ENCODE data around the gene OMA1. TPM values are rescaled to one million over a fixed set of nuclear protein-coding genes. Genes with fewer than 3 reads are reported as not detected.

The OMA1 gene
- total RNA-seq, 1 experiment from 2014 or later = 21.9 TPM

DNA sequence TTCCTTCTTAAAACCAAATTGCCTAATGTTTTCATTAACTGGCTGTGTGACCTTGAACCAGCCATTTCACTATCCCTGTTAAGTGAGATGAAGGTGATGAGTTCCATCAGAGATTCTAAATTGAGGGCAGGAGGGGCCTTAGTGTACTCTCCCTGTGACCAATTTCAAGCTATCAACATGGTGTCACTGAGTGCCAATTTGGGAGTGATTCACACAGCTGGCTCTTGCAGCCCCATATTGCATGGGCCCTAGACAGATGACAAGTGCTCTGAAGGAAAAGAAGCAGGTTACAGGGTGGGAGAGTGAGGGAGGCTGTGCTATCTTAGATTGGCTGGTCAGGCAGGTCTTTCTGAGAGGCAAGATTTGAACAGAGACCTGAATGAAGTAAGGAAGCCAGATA lies 43.5 kb upstream of the OMA1 start:
- Histone ChIP-seq H3K9ac (ENCODE audit: low read length) (no peak overlapping the region), H3K79me2 (ENCODE audit: insufficient read depth, low read length) (no peaks in the 10 kb centered on the region), H3K27me3 (ENCODE audit: insufficient read depth, low read length) (no peaks in the 10 kb centered on the region), H2AFZ (ENCODE audit: low read depth, low read length, poor library complexity, severe bottlenecking) (no peak overlapping the region), H3K4me3 (replicated peaks in 1 of 2; ENCODE audit: low read depth in 1 of 2, low read length in 2 of 2) (no peak overlapping the region), H3K27ac (ENCODE audit: low read depth, low read length) (no peak overlapping the region), H4K20me1 (ENCODE audit: insufficient read depth) (no peaks in the 10 kb centered on the region), H3K4me1 (ENCODE audit: control insufficient read depth in 1 of 2, insufficient read depth in 2 of 2, low read length in 2 of 2) (peaks cover 29 to 47% of the 10 kb centered on the region in 2 experiments), H3K9me3 (ENCODE audit: control insufficient read depth in 1 of 2, insufficient read depth in 1 of 2, low read depth in 1 of 2, low read length in 2 of 2) (no peaks in the 10 kb centered on the region), H3K36me3 (ENCODE audit: control insufficient read depth in 1 of 2, insufficient read depth in 2 of 2, low read length in 2 of 2) (no peaks in the 10 kb centered on the region), H3K9me2 (ENCODE audit: insufficient read depth) (no peaks in the 10 kb centered on the region), H3K4me2 (ENCODE audit: low read length) (no peak overlapping the region)
- no peak for ATAC-seq
- POLR2A ChIA-PET = no interaction called here
- RAD21 ChIA-PET (ENCODE audit: low non-redundant PET in 1 of 2, low total read pairs in 2 of 2, uncharacterized antibody in 2 of 2, unreplicated experiment in 2 of 2) = no interaction called here
- CTCF ChIA-PET = no interaction called here
- no peak for DNase-seq (ENCODE audit: low read depth, low spot score)
- intact Hi-C loops (cut with micrococcal nuclease) = no loop called here
- no peak for TF ChIP-seq RAD21 (IDR thresholded peaks at IDR 0.05; ENCODE audit: low read depth)
- TF ChIP-seq SRF (IDR thresholded peaks at IDR 0.05; ENCODE audit: low read depth) = no peak
- TF ChIP-seq, protein P1, sequence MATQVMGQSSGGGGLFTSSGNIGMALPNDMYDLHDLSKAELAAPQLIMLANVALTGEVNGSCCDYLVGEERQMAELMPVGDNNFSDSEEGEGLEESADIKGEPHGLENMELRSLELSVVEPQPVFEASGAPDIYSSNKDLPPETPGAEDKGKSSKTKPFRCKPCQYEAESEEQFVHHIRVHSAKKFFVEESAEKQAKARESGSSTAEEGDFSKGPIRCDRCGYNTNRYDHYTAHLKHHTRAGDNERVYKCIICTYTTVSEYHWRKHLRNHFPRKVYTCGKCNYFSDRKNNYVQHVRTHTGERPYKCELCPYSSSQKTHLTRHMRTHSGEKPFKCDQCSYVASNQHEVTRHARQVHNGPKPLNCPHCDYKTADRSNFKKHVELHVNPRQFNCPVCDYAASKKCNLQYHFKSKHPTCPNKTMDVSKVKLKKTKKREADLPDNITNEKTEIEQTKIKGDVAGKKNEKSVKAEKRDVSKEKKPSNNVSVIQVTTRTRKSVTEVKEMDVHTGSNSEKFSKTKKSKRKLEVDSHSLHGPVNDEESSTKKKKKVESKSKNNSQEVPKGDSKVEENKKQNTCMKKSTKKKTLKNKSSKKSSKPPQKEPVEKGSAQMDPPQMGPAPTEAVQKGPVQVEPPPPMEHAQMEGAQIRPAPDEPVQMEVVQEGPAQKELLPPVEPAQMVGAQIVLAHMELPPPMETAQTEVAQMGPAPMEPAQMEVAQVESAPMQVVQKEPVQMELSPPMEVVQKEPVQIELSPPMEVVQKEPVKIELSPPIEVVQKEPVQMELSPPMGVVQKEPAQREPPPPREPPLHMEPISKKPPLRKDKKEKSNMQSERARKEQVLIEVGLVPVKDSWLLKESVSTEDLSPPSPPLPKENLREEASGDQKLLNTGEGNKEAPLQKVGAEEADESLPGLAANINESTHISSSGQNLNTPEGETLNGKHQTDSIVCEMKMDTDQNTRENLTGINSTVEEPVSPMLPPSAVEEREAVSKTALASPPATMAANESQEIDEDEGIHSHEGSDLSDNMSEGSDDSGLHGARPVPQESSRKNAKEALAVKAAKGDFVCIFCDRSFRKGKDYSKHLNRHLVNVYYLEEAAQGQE (IDR thresholded peaks at IDR 0.05; ENCODE audit: low read depth) = no peak
- BruUV-seq (replicated peaks) = no TSS peak

DNA sequence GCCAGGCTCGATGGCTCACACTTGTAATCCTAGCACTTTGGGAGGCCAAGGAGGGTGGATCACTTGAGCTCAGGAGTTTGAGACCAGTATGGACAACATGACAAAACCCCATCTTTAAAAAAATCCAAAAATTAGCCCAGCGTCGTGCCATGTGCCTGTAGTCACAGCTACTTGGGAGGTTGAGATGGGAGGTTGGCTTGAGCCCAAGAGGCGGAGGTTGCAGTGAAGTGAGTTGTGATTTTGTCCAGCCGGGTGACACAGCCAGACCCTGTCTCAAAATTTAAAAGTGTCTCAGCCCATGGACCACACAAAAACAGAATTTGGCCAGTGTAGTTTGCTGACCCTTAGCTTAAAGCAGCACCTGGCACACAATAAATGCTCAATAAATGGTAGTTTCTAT lies 41.9 kb upstream of the OMA1 start:
- no peaks in the 10 kb centered on the region for H3K79me2 ChIP-seq (ENCODE audit: insufficient read depth, low read length)
- H3K4me2 ChIP-seq (ENCODE audit: low read length) = no peak overlapping the region
- intact Hi-C loops (cut with micrococcal nuclease) = no loop called here
- no TSS peak for BruUV-seq (replicated peaks)
- no peak overlapping the region for H2AFZ ChIP-seq (ENCODE audit: low read depth, low read length, poor library complexity, severe bottlenecking)
- H3K9me2 ChIP-seq (ENCODE audit: insufficient read depth) = no peaks in the 10 kb centered on the region
- no peak overlapping the region for H3K27ac ChIP-seq (ENCODE audit: low read depth, low read length)
- H4K20me1 ChIP-seq (ENCODE audit: insufficient read depth) = no peaks in the 10 kb centered on the region
- peaks cover 44 to 61% of the 10 kb centered on the region in 2 experiments for H3K4me1 ChIP-seq (ENCODE audit: control insufficient read depth in 1 of 2, insufficient read depth in 2 of 2, low read length in 2 of 2)
- no peak for TF ChIP-seq FOSL1 (IDR thresholded peaks at IDR 0.05; ENCODE audit: low read depth)
- TF ChIP-seq ZNF274 (IDR thresholded peaks at IDR 0.05; ENCODE audit: low read depth, low read length) = no peak
- TF ChIP-seq, protein P2, sequence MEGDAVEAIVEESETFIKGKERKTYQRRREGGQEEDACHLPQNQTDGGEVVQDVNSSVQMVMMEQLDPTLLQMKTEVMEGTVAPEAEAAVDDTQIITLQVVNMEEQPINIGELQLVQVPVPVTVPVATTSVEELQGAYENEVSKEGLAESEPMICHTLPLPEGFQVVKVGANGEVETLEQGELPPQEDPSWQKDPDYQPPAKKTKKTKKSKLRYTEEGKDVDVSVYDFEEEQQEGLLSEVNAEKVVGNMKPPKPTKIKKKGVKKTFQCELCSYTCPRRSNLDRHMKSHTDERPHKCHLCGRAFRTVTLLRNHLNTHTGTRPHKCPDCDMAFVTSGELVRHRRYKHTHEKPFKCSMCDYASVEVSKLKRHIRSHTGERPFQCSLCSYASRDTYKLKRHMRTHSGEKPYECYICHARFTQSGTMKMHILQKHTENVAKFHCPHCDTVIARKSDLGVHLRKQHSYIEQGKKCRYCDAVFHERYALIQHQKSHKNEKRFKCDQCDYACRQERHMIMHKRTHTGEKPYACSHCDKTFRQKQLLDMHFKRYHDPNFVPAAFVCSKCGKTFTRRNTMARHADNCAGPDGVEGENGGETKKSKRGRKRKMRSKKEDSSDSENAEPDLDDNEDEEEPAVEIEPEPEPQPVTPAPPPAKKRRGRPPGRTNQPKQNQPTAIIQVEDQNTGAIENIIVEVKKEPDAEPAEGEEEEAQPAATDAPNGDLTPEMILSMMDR (IDR thresholded peaks at IDR 0.05 in 2 of 3, conservative IDR thresholded peaks at IDR 0.05 in 1 of 3; ENCODE audit: borderline replicate concordance in 1 of 3, insufficient read depth in 1 of 3, low read depth in 2 of 3, low read length in 2 of 3) = no peak
- TF ChIP-seq, protein P1 (IDR thresholded peaks at IDR 0.05; ENCODE audit: low read depth) = no peak
- TF ChIP-seq, protein P3, sequence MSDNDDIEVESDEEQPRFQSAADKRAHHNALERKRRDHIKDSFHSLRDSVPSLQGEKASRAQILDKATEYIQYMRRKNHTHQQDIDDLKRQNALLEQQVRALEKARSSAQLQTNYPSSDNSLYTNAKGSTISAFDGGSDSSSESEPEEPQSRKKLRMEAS (IDR thresholded peaks at IDR 0.05) = no peak
- TF ChIP-seq POLR2A (IDR thresholded peaks at IDR 0.05; ENCODE audit: borderline replicate concordance, extremely low read depth, insufficient read depth, insufficient read length) = no peak
- TF ChIP-seq CBX3 (IDR thresholded peaks at IDR 0.05; ENCODE audit: low read depth) = no peak
- no peak for TF ChIP-seq YY1 (IDR thresholded peaks at IDR 0.05; ENCODE audit: extremely low read depth, insufficient replicate concordance, low read depth, low read length)
- TF ChIP-seq TCF7L2 (IDR thresholded peaks at IDR 0.05; ENCODE audit: borderline replicate concordance, extremely low read depth, insufficient read depth, insufficient read length) = no peak
- H3K9ac ChIP-seq (ENCODE audit: low read length) = no peak overlapping the region
- POLR2A ChIA-PET = no interaction called here
- DNase-seq (ENCODE audit: low read depth, low spot score) = no peak
- CTCF ChIA-PET = no interaction called here
- no peaks in the 10 kb centered on the region for H3K27me3 ChIP-seq (ENCODE audit: insufficient read depth, low read length)
- no peaks in the 10 kb centered on the region for H3K36me3 ChIP-seq (ENCODE audit: control insufficient read depth in 1 of 2, insufficient read depth in 2 of 2, low read length in 2 of 2)
- ATAC-seq = no peak
- no peaks in the 10 kb centered on the region for H3K9me3 ChIP-seq (ENCODE audit: control insufficient read depth in 1 of 2, insufficient read depth in 1 of 2, low read depth in 1 of 2, low read length in 2 of 2)
- RAD21 ChIA-PET (ENCODE audit: low non-redundant PET in 1 of 2, low total read pairs in 2 of 2, uncharacterized antibody in 2 of 2, unreplicated experiment in 2 of 2) = no interaction called here
- no peak overlapping the region for H3K4me3 ChIP-seq (replicated peaks in 1 of 2; ENCODE audit: low read depth in 1 of 2, low read length in 2 of 2)

All from HCT116 (cell line).